Endothelial cell of hepatic sinusoid (primary cell): ENCODE results near the gene KDM2A.
"Not testable (repeated sequence)": the region's sequence is repeated elsewhere in the genome, so short reads cannot be mapped to it uniquely, and the experiment has no call there.

Experiments
- in situ Hi-C: cut with HindIII; loops from 2 replicates; pipeline ENCODE4 v1.10.0; 2017; ENCODE audit warnings: low sequenced_read_pairs

Gene KDM2A

GRCh38 chr11:67255353-67255752 lies 136.3 kb downstream of the KDM2A start:
- in situ Hi-C loops = loop anchor here (10.0 kb wide), 1 partner anchor 129 kb away; no protein-coding TSS in a partner anchor

DNA sequence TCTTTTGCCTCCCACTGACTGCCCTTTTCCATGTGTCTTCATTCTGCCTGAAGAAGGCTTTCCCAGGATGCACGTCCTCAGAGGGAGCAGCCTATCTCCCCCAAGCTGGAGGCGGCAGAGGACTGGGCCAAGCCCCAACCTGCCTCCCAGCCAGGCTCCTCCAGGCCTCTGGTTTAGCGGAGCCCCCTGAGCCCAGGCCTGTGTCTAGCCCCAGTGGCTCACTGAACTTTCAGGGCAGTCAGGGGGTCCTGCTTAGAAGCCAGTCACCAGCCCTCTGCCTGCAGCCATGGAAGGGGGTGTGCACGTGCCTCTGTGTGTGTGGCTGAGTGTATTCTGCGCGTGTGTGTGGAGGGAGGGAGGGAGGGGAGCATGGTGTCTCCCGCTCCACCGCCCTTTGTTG lies 136.8 kb downstream of the KDM2A start:
- in situ Hi-C loops = loop anchor here (10.0 kb wide), 1 partner anchor 129 kb away; no protein-coding TSS in a partner anchor

DNA sequence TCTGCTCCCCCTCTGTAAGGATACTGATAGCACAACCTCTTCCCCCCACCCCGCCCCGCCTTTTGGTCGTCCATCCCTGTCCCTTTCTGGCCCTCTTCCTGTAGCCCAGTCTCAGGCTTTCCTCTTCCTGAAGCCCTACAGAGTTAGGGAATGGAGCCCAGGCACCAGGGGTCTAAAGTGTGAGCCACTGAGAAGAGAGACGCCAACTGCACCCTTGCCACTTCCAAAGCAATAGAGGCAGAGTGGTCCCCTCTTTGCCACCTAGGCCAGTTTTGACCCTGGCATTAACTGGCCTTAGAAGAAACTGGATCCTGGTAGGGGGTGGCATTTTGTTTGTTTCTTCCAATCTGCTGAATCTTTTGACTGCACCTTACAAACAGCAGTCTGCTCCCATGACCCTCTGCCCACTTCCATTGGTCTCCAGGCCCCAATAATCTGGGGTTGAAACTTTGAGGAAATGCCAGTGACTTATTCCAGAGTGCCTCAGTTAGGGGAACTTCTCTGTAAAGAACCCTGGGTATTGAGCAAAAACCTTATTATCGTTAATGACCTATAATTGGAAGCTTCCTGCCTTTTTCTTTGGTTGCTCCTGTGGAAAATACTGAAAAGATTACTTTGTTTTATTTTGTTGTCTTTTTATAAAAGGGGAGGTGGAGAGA lies 137.5 kb downstream of the KDM2A start:
- in situ Hi-C loops = loop anchor here (10.0 kb wide), 1 partner anchor 128 kb away; no protein-coding TSS in a partner anchor

DNA sequence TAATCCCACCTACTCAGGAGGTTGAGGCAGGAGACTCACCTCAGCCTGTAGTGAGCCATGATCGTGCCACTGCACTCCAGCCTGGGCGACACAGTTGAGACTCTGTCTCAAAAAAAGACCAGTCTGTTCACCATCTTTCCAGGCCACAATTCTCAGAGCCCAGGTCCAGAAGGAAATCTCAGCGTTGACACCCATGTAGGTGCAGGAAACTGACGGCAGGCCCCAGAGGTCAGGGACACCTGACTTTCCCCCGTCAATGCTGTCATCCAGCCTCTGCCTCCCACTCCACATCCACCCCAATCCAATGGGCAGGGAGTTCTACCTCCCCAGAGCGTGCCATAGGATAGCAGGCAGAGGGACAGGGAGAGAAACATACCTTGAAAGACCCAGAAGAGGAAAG lies 141.3 kb downstream of the KDM2A start:
- in situ Hi-C loops = no loop called here

- in situ Hi-C loops = not testable (repeated sequence)
Observed at GRCh38 chr11:67260885-67261639, 142.0 kb downstream of the KDM2A start.

DNA sequence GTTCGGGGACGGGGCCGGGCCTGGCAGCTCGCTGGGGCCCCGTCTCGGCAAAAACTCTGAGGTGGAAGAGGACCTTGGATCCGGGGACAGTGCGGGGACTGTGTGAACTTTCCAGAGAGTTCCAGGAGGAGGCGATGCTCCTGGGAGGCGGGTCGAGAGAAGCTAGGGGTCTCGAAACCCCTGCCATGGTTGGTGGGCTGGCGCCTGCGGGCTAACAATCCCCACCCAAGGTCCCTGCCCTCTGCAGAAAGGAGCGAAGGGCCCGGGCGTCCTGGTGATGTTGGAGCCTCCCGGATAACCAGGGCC lies 142.5 kb downstream of the KDM2A start:
- in situ Hi-C loops = no loop called here

DNA sequence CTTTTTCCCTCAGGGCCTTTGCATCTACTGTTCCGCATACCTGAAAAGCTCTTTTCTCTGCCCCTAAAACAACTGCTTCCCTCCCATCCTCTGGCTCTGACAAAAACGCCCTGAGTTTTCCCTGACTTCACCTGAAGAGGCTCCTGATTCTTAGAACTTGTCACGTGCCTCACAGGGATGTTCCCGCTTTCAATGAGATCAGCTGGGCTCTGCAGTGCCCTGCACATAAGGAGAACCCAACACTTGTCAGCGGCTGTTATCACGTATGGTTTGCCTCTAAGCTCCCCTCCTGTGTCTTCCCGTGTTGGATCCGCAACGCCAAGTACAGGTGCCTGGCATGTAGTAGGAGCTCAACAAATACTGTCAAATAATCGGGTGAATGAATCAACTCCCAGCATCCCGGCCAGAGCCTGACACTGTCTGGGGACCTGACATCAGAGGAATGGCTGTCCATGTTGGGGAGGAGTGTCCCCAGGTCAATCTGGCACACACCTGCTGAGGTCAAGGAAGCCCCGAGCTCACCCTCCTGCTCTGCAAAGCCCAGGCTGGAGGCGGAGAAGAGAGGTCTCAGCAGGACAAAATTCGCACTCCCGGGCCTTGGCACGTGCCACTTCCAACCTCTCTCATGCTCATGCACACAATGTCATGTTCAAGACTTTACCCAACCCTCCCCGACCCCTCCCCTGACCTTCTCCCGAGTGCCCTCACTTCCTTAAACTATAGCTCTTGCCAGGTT lies 143.1 kb downstream of the KDM2A start:
- in situ Hi-C loops = no loop called here

GRCh38 chr11:67262731-67263675 lies 143.9 kb downstream of the KDM2A start:
- in situ Hi-C loops = no loop called here

DNA sequence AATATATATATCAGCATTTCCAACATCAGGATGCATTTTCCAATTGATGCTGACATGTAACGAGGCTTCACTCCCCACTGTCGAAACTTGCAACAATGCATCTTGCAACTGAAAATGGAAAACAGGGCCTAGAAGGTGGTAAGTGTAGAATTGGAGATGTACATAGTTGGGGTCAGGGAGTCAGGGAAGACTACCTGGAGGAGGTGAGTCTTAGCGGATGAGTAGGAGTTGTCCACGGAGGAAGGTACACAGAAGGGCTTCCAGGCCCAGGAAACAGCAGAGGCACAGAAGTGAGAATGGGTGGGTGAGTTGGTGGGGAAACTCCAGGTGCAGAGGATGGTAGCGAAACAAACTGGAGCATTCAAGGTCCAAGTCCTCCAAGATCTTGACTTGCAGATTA lies 145.2 kb downstream of the KDM2A start:
- in situ Hi-C loops = no loop called here

DNA sequence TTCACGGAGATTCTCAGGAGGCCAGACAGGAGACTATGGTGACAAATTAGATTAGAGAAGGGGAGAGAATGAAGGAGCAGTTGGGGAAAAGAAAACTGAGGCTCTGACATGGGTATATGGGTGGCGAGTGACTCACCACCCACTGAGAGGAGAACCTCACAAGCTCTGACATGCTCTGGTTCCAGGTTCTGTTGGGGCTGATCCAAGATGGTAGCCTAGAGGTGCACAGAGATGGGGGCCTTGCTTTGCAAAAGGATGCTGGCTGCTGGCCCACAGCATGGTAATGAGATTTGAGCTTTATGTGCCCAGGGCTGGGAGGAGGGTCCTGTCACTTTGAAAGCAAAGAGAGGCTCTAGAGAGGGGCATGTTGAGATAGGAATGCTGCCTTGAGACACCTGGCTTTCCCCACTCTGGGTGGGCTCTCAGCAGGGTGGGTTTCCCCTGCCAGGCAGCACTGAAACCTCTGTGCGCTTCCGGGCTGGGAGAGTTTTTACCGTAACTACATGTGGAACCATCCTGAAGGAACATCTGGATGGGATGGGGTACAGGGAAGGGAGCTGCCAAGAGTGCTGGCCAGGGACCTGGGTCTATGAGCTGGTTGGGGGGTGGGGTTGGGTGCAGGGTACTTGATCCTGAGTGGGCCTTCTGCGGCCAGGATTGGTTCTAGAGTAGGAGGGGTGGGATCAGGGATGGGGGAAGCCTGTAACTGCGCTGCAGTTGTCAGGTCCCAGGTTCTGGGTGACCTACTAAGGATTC lies 146.0 kb downstream of the KDM2A start:
- in situ Hi-C loops = no loop called here

DNA sequence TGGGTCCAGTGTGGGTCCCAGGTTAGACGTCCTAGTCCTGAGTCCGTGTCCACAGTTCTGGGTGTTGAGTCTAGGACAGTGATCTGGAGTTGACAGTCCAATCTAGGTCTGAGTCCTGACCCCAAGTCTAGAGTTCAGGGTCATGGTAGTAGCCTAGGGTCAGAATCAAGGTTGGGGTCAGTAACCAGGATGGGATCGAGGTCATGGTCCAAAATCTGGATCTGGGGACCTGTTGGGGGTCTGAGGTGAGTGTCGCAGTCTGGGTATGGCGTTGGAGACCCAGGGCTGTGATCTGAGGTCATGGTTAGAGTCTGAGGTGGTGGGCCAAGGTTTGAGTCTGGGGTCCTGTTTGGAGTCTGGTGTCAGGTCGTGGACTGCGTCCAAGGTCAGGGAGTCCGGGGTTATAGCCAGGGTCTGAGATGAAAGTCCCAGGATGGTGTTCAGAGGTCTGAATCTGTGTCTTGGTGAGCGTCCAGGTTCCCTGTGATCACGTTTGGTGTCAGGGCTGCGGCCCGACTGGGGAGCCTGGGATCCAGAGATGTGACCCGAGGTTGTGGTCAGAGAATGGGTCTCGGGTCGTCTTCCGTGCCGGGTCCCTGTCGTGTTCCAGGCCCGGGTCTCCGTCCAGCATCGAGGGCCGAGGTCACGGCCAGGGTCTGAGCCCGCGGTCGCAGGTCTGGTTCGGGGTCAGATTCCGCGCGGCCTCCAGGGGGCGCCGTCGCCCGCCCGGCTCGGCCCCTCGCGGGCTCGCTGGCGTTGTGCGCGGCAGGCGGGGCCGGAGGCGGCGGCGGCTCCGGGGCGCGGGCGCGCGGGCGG lies 146.8 kb downstream of the KDM2A start:
- in situ Hi-C loops = no loop called here

DNA sequence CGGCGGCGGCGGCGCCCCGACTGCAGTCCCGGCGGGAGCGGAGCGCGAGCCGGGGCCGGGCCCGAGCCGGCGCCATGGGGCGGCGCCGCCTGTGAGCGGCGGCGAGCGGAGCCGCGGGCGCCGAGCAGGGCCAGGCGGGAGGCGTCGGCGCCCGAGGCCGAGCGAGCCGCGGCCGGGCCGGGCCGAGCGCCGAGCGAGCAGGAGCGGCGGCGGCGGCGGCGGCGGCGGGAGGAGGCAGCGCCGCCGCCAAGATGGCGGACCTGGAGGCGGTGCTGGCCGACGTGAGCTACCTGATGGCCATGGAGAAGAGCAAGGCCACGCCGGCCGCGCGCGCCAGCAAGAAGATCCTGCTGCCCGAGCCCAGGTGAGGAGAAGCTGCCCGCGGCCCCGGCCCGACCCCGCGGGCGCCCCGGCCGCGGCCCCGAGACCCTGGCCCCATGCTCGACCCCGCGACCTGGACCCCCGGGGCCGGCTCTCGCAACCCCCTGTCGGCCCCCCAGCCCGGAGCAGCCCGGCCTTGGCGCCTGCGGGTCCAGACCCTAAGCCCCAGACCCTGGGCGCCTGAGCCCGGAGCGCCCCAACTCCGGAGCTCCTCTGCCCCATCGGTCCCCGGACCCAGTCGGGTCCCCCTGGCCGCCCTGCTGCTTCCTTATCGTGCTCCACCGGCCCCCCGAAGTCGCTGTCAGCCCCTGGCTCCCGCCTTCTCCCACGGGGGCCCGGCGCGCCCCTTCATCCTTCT lies 147.6 kb downstream of the KDM2A start, which contains the start of gene GRK2:
GRK2 (plus strand) TSS at position 25 of the 739 bp plus-strand sequence; CDS start at position 252, 227 bp downstream.
- in situ Hi-C loops = no loop called here

DNA sequence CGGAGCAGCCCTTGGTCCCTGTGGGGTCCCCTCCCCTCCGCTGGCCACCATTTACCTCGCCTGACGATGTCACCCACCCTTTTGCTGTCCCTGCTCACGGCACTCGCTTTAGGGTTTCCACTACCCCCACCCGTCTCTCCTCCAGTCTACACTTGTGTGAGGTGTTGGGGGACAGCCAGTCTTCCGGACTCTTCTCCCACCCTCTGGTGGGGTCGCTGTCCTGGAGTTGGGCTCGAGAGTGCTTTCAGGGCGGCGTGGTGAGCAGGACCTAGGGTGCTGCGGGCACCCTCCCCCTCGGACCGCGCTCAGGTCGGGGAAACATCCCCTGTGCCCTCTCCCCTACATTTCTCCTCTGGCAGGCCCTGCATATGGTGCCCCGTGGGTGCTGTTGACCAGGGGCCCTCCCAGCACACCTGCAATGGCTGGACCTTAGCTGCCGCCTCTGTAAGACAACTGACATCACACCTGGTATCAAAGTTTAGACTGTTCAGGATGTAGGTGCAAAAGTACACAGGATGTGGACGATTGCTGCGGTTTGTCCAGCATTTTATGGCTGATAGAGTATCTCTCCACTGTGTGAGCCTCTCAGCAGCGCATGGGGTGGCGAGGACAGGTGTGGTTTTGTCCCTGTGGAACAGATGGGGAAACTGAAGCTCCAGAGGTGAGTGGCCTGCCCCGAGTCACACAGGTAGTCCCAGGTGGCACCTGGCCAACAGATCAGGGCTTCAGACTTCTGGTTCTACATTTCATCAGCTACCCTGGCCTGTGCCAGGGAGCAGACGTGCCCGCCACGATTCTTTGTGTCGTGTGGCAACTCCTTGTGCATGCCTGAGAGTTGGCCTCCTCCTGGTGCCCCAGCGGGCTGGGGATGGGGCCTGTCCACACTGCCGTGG lies 148.4 kb downstream of the KDM2A start:
- in situ Hi-C loops = no loop called here

DNA sequence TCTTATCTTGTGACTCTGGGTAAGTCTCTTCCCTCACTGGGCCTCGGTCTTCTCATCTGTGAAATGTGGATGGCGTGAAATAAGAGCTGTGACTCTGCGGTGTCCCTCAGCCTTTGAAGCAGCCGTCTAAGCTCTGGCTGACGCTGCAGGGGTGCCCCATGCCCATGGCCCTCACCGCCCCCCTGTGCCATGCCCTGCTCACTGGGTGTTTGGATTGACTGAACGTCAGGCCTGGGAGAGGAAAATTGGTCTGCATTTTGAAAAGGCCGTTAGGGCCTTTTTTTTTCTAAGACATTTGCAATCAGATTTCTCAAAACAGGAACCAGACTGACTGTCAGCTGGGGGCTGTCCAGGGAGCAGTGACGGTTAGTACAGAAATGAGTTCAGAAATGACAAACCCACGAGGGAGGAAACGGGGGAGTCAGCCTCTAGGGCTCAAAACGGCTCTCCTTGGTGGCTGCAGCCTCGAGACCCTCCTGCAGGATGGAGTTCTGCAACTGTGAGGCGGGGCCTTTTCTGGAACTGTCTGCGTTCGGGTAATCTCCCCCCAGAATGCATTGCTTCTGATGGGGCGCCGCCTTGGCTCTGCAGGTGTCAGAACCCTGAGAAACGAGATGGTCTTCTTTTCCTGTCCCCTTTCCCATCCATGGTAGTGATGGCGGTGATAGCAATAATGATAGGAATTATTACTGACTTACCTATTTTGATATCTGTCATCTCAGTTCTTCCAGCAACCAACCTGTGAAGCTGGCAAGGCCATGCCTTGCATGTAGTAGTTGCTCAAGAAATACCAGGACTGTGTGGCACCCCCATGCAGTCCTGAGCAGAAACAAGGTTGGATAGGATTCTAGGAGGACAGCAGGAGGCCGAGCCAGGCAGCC lies 149.3 kb downstream of the KDM2A start:
- in situ Hi-C loops = no loop called here

GRCh38 chr11:67268962-67269268 lies 149.9 kb downstream of the KDM2A start:
- in situ Hi-C loops = no loop called here

GRCh38 chr11:67269401-67270255 lies 150.6 kb downstream of the KDM2A start:
- in situ Hi-C loops = no loop called here
